LNCAP (cell line): Measurements from ENCODE around the gene PNPLA3.

ENCODE experiments used
- TF ChIP-seq, protein P1 (sequence below): fragments of 450-650 bp; IDR thresholded peaks from 2 replicates; pipeline ENCODE4 v1.5.1; 2017; ENCODE audit warnings: mild to moderate bottlenecking

Gene PNPLA3

DNA sequence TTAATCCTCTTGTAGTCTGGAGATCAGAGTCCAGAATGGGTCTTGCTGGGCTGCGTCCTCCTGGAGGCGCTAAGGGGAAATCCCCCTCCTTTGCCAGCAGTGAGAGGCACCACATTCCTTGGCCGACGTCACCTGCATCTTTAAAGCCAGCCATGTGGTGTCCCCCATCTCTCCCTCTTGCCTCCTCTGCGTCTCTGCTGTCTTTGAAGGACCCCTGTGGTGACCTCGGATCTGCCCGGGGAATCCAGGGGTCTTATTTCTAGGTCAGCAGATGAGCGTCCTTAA, 73.3 kb downstream of the PNPLA3 start:
- TF ChIP-seq, protein P1, sequence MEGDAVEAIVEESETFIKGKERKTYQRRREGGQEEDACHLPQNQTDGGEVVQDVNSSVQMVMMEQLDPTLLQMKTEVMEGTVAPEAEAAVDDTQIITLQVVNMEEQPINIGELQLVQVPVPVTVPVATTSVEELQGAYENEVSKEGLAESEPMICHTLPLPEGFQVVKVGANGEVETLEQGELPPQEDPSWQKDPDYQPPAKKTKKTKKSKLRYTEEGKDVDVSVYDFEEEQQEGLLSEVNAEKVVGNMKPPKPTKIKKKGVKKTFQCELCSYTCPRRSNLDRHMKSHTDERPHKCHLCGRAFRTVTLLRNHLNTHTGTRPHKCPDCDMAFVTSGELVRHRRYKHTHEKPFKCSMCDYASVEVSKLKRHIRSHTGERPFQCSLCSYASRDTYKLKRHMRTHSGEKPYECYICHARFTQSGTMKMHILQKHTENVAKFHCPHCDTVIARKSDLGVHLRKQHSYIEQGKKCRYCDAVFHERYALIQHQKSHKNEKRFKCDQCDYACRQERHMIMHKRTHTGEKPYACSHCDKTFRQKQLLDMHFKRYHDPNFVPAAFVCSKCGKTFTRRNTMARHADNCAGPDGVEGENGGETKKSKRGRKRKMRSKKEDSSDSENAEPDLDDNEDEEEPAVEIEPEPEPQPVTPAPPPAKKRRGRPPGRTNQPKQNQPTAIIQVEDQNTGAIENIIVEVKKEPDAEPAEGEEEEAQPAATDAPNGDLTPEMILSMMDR, result no peak
